Activated T-helper 17 cell treated with anti-CD3 and anti-CD28 coated beads, Interleukin-2, amount 50 U/mL, for 72 hours (primary cell): Measurements from ENCODE around the gene DDX54. TPM values are rescaled to one million over a fixed set of nuclear protein-coding genes. Genes with fewer than 3 reads are reported as not detected.

ENCODE experiments used
- ATAC-seq: fragments of 150-1000 bp; cut with Tn5 transposase; replicated peaks from 2 replicates; pipeline ENCODE4 v1.10.0; 2021; ENCODE audit warnings: mild to moderate bottlenecking, moderate library complexity
- H3K27ac Mint-ChIP-seq: one replicate; pipeline ENCODE4 v1.8.0; 2022; ENCODE audit warnings: mixed read lengths
- H3K27me3 Mint-ChIP-seq: one replicate; pipeline ENCODE4 v1.8.0; 2022; ENCODE audit warnings: mixed read lengths
- H3K36me3 Mint-ChIP-seq: one replicate; pipeline ENCODE4 v1.8.0; 2022; ENCODE audit warnings: low read depth, mild to moderate bottlenecking, mixed read lengths
- H3K4me1 Mint-ChIP-seq: one replicate; pipeline ENCODE4 v1.8.0; 2022; ENCODE audit warnings: mixed read lengths
- H3K4me3 Mint-ChIP-seq: one replicate; pipeline ENCODE4 v1.8.0; 2022; ENCODE audit warnings: mild to moderate bottlenecking, mixed read lengths
- H3K9me3 Mint-ChIP-seq: one replicate; pipeline ENCODE4 v1.8.0; 2022; ENCODE audit warnings: mixed read lengths
- total RNA-seq, 2 donors: library from RNA; stranded (reverse); gene quantifications; one replicate each; pipeline ENCODE4 v1.2.3, GENCODE V29; 2022

The DDX54 gene
- total RNA-seq, 2 donors from 2014 or later = 47.4 to 86.9 TPM

- ATAC-seq = no peak
- H3K27ac Mint-ChIP-seq = peak overlapping the region; percentile 43
- no peak overlapping the region for H3K4me3 Mint-ChIP-seq
- H3K4me1 Mint-ChIP-seq = peaks cover 12% of the 10 kb centered on the region
- no peaks in the 10 kb centered on the region for H3K36me3 Mint-ChIP-seq
- no peaks in the 10 kb centered on the region for H3K9me3 Mint-ChIP-seq
- peaks cover 7% of the 10 kb centered on the region for H3K27me3 Mint-ChIP-seq
These were observed 47.2 kb downstream of the DDX54 start for GRCh38 chr12:113137861-113138783.

DNA sequence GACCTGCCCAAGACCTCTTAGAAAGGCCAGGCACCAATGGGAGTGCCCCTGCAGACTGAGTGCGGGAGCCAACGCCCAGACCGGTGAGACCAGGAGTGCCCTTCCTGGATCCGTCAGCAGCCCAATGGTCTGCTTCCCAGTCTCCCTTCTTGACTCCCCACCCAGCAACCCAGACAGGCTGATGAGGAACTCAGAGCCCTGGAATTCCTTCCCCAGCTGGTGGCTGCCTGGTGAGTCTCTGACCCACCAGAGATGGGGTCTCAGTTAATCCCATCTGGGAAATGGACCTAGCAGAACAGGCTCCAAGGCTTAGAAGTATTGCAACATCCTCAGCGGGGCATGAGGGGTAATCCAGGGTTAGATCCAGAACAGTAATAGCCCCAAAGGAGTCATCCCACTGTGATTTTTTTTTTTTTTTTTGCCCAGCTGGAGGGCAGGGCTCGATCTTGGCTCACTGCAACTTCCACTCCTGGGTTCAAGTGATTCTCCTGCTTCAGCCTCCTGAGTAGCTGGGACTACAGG is 48.2 kb downstream of the DDX54 start:
- Mint-ChIP-seq H3K4me1 (peaks cover 12% of the 10 kb centered on the region), H3K4me3 (peak overlapping the region; percentile 86), H3K27me3 (peaks cover 7% of the 10 kb centered on the region), H3K9me3 (no peaks in the 10 kb centered on the region), H3K36me3 (no peaks in the 10 kb centered on the region), H3K27ac (peak overlapping the region; percentile 79)
- no peak for ATAC-seq

DNA sequence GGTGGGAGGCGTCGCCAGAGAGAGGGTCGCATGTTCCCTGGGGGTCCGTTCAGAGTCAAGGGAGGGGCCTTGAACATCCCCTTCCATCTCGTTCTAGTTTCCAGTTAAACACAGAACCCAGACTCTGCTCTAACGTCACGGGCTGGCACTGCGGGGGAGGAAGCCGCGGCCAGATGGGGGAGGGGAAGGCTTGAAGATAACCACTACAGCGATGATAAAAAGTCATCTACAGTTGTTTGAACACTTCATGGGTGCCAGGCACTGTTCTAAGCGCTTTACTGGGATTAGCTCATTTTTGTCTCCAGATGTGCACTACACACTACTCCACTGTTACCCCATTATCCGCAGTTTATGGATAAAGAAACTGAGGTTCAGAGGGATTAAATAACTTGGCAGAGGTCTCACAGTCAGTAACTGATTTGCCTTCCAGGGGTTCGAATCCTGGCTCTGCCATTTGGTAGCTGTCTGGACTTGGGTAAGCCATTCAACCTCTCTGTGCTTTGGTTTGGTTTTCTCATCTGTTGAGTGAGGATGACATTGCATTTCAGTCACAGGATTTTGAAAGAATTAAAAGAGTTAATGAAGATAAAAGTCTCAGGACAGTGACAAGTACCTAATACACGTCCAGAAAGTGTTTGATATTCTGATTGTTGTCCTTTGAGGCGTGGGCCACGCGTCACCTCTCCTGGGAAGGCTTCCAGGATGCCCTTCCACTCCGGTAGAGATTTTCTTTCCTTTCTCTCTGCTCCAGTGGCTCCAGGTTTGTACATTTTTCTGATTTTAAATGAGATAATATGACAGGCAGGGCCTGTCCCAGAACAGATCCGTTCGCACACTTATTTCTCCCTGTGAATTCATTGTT is 48.9 kb downstream of the DDX54 start:
- Mint-ChIP-seq H3K4me3 (peak overlapping the region; percentile 86), H3K36me3 (no peaks in the 10 kb centered on the region), H3K27ac (peak overlapping the region; percentile 79), H3K27me3 (peaks cover 7% of the 10 kb centered on the region), H3K9me3 (no peaks in the 10 kb centered on the region), H3K4me1 (peaks cover 12% of the 10 kb centered on the region)
- peak; percentile 76 for ATAC-seq

GRCh38 chr12:113135178-113136127 is 49.8 kb downstream of the DDX54 start, which contains the start of gene RASAL1:
TSS of gene RASAL1 (minus strand) at chr12:113135761. CDS start at chr12:113135462, 299 bp downstream.
- Mint-ChIP-seq H3K36me3 (no peaks in the 10 kb centered on the region), H3K4me1 (peaks cover 12% of the 10 kb centered on the region), H3K27ac (peak within 1 kb of the TSS; percentile 79), H3K4me3 (peak within 1 kb of the TSS; percentile 86), H3K9me3 (no peaks in the 10 kb centered on the region), H3K27me3 (peaks cover 7% of the 10 kb centered on the region)
- peak; percentile 92 for ATAC-seq

DNA sequence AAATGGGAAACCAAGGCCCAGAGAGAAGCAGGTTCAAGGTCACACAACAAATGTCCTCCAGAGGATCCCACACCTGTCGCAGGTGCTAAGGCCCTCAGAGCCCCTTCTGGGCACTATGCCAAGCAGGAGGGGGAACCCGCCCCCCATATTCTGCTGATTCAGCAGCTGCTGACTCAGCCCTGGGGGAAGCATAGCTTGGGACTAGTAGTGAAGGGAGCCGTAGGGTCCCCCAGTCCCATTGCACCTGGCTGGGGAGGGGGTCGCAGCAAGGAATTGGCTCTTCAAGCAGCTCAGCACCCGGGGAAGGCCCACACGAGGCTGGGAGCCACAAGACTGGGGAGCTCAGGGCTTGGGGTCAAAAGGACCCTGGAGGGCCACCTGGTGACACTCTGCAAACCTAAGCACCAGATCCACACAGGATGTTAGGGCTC is 50.7 kb downstream of the DDX54 start:
- peaks cover 7% of the 10 kb centered on the region for H3K27me3 Mint-ChIP-seq
- H3K36me3 Mint-ChIP-seq = no peaks in the 10 kb centered on the region
- H3K9me3 Mint-ChIP-seq = no peaks in the 10 kb centered on the region
- H3K4me3 Mint-ChIP-seq = peak overlapping the region; percentile 86
- H3K27ac Mint-ChIP-seq = no peak overlapping the region
- peaks cover 12% of the 10 kb centered on the region for H3K4me1 Mint-ChIP-seq
- no peak for ATAC-seq

GRCh38 chr12:113134071-113134470 is 51.2 kb downstream of the DDX54 start:
- no peak overlapping the region for H3K27ac Mint-ChIP-seq
- H3K27me3 Mint-ChIP-seq = peaks cover 7% of the 10 kb centered on the region
- no peaks in the 10 kb centered on the region for H3K9me3 Mint-ChIP-seq
- H3K4me1 Mint-ChIP-seq = peaks cover 12% of the 10 kb centered on the region
- H3K4me3 Mint-ChIP-seq = peak overlapping the region; percentile 86
- ATAC-seq = no peak
- H3K36me3 Mint-ChIP-seq = no peaks in the 10 kb centered on the region

DNA sequence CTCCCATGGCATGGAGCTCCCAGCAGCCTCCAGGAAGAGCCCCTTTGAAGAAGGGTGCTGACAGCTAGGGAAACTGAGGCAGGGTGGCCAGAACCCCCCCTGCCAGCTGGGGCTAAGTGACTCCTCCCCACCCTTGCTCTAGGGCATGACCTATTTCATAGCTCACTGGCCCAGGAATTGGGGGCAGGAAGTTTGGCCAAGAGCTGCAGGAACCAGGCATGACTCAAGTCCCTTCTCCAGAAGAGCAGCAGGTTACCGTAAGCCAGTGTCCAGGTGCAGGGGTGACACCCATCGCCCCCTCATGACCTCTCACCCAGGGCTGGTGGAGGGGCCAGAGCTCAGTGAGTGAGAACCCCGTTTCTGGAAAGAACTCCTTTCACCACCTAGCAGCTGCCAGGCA is 51.6 kb downstream of the DDX54 start:
- Mint-ChIP-seq H3K4me3 (peak overlapping the region; percentile 86), H3K4me1 (peaks cover 12% of the 10 kb centered on the region), H3K27ac (no peak overlapping the region), H3K9me3 (no peaks in the 10 kb centered on the region), H3K36me3 (no peaks in the 10 kb centered on the region), H3K27me3 (peaks cover 7% of the 10 kb centered on the region)
- ATAC-seq = no peak

DNA sequence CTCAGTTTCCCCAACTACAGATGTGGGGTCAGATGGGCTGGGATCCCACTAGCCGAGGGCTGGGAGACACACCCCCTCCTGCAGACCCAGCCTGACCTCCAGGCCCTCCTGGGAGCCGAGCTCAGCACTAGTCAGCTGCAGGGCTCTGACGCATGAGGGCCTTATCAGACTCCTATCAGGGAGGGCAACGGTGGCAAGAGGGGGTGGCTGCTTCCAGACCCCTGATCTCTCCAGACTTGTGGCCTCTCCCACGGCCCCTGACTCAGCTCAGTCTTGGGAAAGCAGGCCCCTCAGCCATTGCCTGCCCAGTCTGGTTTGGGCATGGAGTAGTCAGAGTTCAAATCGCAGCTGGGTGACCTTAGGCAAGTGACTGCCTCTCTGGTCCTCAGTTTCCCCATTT is 52.2 kb downstream of the DDX54 start:
- Mint-ChIP-seq H3K27ac (no peak overlapping the region), H3K9me3 (no peaks in the 10 kb centered on the region), H3K36me3 (no peaks in the 10 kb centered on the region), H3K27me3 (peaks cover 7% of the 10 kb centered on the region), H3K4me3 (no peak overlapping the region), H3K4me1 (peaks cover 12% of the 10 kb centered on the region)
- no peak for ATAC-seq

DNA sequence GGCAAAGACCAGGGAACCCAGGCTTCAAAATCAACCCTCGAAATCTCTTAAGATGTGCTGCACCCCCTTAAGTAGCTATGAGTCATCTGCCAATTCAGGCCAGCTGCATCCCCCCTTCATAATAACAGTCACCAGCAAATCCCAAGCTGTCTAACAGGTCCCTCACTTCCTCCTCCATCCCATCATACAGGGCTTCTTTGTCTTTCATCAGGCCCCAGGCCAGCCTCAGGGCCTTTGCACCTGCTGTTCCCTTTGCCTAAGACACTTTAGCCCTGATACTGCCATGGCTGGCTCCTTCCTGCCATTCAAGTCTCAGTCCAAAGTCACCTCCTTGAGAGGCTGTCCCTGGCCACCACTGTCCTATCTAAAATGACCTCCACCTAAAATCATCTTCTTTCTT is 53.7 kb downstream of the DDX54 start:
- H3K27me3 Mint-ChIP-seq = peaks cover 3% of the 10 kb centered on the region
- no peaks in the 10 kb centered on the region for H3K36me3 Mint-ChIP-seq
- ATAC-seq = no peak
- H3K9me3 Mint-ChIP-seq = no peaks in the 10 kb centered on the region
- H3K27ac Mint-ChIP-seq = no peak overlapping the region
- H3K4me3 Mint-ChIP-seq = no peak overlapping the region
- peaks cover 8% of the 10 kb centered on the region for H3K4me1 Mint-ChIP-seq

- no peaks in the 10 kb centered on the region for H3K27me3 Mint-ChIP-seq
- no peaks in the 10 kb centered on the region for H3K9me3 Mint-ChIP-seq
- no peak overlapping the region for H3K27ac Mint-ChIP-seq
- no peak for ATAC-seq
- H3K4me3 Mint-ChIP-seq = no peak overlapping the region
- no peaks in the 10 kb centered on the region for H3K4me1 Mint-ChIP-seq
- H3K36me3 Mint-ChIP-seq = no peaks in the 10 kb centered on the region
These were observed 54.7 kb downstream of the DDX54 start for GRCh38 chr12:113130457-113131135.

- no peaks in the 10 kb centered on the region for H3K27me3 Mint-ChIP-seq
- no peaks in the 10 kb centered on the region for H3K4me1 Mint-ChIP-seq
- no peaks in the 10 kb centered on the region for H3K9me3 Mint-ChIP-seq
- no peak overlapping the region for H3K27ac Mint-ChIP-seq
- H3K36me3 Mint-ChIP-seq = no peaks in the 10 kb centered on the region
- H3K4me3 Mint-ChIP-seq = no peak overlapping the region
- ATAC-seq = peak; percentile 23
These were observed 55.4 kb downstream of the DDX54 start for GRCh38 chr12:113129664-113130456.

GRCh38 chr12:113128802-113129663 is 56.2 kb downstream of the DDX54 start:
- H3K27ac Mint-ChIP-seq = no peak overlapping the region
- no peak for ATAC-seq
- H3K4me1 Mint-ChIP-seq = no peaks in the 10 kb centered on the region
- no peaks in the 10 kb centered on the region for H3K27me3 Mint-ChIP-seq
- no peaks in the 10 kb centered on the region for H3K9me3 Mint-ChIP-seq
- H3K4me3 Mint-ChIP-seq = no peak overlapping the region
- H3K36me3 Mint-ChIP-seq = no peaks in the 10 kb centered on the region
